GM18868 (cell line): ENCODE results near the gene PRLR.

Source experiments
- ATAC-seq: cut with Tn5 transposase; IDR thresholded peaks from one replicate; pipeline ENCODE4 v1.9.1; 2021; ENCODE audit warnings: mild to moderate bottlenecking, moderate library complexity; ENCODE audit not compliant: unreplicated experiment

PRLR gene

GRCh38 chr5:35091704-35092103 lies 138.6 kb downstream of the PRLR start:
- ATAC-seq = no peak

DNA sequence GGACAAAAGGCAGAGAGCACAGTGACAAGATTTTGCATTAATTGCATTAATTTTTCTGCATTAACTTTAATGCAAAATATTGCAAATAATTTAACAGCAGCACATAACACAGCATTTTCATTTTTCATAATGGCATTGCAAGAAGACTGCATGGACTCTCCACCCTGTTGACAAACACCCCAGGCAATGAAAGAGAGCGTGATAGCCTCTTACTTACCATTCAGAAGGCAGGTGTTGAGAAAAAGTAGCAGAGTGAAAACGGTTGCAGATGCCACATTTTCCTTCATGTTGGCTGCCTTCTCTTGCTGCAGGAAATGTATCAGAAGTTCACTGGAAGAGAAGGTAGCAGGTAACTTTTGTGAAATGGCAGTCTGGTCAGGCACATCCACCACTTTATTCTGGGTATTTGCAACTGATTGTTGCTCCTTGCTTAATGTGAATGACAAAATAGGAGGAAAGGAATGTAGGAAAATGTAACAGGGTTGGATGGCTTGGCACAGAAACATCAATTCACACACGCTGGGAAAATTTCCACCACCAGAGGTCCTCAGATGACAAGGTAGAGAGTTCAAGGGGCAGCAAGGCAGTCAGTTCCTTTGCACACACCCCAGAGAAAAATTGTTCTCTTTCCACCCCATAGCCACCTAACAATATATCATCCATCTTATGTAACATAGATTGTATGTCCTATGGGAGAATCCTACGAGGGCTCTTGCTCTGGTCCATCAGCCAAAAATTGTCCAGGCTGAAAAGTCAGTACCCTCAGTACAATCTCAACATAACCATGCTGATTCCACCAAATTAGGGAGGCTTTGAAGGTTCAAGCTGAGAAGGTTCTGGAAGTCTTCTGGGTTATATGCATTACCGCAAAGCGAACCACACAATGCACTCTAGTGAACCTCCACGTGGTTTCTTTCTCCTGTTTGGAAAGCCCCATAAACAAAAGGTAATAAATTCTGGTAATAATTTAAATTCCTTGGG lies 140.7 kb downstream of the PRLR start:
- ATAC-seq = peak; percentile 76

GRCh38 chr5:35087991-35088390 lies 142.3 kb downstream of the PRLR start:
- no peak for ATAC-seq

DNA sequence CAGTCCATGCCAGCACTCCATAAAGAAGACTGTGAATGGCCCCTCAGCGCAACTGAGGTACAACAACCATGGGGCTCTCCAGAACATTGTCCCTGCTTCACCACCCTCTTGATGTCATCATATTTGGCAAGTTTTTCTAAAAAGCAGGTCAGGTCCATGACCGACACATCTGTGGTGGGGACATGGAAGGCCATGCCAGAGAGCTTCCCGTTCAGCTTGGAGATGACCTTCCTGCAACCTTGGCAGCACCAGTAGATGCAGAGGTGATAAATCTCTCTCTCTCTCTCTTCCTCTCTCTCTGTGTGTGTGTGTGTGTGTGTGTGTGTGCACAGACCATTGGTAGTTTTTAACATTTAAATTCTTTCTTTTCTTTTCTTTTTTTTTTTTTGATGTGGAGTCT lies 147.1 kb downstream of the PRLR start:
- ATAC-seq = no peak

DNA sequence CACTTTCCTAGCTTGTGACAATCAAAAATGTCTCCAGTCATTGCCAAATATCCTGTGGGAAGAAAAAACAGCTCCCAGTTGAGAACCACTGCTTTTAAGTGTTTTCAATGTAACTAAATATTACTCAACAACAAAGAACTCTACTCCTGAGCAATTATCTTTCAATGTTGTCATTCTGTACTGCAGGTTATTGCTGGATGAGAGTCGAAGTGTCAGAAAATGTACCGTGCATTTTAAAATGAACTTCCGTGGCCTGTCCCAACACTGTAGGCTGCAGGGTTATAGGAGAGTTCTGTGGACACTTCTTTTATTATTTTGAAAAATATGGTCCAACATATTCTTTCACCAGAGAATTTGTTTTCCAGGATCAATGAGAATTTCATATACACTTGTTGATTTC lies 147.8 kb downstream of the PRLR start:
- no peak for ATAC-seq

DNA sequence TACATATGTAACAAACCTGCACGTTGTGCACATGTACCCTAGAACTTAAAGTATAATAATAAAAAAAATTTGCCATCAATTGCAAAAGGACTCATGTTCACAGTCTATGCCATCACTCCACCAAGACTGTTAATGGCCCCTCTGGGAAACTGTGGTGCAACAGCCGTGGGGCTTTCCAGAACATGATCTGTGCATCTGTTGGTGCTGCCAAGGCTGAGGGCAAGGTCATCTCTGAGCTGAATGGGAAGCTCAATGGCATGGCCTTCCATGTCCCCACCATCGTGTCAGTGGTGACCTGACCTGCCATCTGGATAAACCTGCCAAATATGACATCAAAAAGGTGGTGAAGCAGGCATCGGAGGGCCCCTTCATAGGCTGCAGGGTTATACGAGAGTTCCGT lies 149.2 kb downstream of the PRLR start:
- no peak for ATAC-seq

DNA sequence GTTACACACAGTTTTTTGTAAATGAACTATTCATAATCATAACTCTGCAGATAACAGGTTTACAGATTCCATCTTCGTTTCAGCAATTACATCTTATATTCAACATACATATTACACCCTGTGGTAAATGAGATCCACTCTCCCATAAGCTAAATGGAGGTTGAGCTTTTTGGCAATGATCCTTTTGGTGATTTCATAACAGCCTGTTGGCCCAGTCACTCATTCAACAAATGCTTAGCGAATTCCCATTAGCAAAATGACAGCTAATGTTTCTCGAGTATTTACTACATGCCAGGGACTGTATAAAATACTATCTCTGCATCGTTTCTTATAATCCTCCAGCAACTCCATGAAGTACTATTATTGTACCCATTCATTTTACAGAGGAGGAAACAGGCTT lies 157.1 kb downstream of the PRLR start:
- ATAC-seq = no peak

DNA sequence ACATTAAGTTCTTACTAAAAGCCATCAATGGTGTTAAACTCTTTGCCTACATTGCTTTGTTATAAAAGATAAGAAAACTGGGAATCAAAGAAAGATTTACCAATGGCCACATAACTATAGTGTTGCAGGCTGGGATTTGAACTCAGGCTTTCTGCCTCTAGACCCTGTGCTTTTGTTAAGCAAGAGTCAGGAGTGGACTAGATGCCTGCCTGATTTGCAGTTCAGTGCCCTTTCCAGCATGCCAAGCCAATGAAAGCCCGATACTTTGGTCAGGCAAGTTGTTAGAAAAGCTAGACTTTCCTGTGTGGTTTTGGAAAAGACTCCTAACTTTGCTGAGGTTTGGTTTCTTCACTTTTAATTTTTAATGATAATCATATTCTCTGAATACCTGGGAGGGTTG lies 161.1 kb downstream of the PRLR start:
- ATAC-seq = no peak

GRCh38 chr5:35067985-35068384 lies 162.3 kb downstream of the PRLR start:
- no peak for ATAC-seq

DNA sequence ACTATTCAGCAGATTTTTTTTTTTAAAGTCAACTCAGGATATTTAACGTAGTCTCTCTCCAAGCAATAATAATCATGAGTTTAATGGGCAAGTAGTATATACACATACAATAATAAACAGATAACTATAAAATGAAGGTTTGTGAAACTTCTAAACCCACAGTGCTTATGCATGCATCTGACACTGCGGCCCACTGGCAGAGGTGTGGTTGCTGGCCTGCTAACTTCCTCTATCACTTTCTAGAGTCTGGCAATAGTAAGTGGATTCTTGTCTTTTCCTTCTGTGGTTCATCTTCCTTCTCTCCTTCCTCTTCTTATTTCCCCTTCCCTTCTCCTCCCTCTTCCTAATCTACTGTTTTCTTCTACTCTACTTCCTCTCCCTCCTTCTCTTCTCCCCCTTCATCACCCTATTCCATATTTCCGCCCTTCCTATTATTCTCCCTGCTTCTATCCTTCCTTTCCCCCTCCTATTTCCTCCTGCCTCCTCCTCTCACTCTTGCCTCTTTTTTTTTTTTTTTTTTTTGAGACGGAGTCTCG lies 164.0 kb downstream of the PRLR start:
- ATAC-seq = peak; percentile 93

DNA sequence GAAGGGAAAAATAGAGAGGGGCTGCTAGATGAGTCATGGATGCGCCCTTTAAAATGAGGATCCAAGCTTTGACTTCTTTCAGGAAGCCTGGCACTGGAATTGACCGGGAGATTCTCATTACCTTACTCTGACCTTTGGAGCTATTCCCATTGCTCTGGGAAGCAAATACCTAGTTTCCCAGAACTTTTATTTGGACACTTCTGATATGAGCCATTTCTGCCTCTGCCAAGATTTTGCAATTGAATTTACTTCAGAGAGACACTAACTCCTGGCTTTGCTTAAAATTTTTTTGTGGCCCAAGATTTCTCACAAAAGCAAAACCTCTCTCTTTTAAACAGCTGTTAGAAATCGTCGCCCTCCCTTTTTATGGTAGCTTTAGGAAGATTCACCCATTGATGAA lies 166.9 kb downstream of the PRLR start:
- no peak for ATAC-seq

GRCh38 chr5:35061211-35061770 lies 169.0 kb downstream of the PRLR start:
- no peak for ATAC-seq

GRCh38 chr5:35060236-35060635 lies 170.1 kb downstream of the PRLR start:
- ATAC-seq = no peak

GRCh38 chr5:35059251-35059650 lies 171.0 kb downstream of the PRLR start:
- no peak for ATAC-seq

- no peak for ATAC-seq
Observed at GRCh38 chr5:35058374-35058788, 171.9 kb downstream of the PRLR start.

DNA sequence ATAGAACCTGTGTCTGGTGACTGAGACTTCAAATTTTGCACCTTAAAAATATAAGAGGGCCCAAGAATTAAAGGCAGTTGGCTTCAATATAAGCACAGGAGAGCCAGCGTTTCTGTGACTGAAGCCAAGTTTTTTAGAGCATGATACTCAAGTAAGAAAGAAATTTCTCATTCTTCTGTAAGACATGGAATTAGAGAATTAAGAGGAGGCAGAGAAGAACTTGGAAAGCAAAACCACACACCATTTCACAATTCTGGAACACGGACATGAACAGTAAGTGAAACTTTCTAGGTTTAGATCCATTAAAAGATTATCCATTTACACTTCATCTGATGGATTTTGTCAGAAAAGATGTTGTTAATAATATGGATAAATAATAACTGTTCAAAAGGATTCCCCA lies 173.6 kb downstream of the PRLR start:
- no peak for ATAC-seq

DNA sequence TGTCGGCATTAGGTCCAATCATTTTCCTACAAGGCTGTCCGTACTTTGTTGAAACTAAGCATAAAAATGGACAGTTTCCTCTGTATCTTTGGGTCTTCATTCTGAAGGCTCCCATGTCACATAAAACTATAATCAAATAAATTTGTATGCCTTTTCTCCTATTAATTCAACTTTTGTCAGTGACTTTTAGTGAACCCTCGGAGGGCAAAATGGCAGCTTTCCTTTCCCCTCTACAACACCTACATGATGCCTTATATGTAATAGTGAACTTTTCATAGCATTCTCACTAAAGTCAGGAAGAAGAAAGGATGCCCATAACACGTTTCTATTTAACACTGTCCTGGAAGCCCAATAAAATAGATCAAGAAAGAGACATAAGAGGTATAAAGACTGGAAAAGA lies 177.4 kb downstream of the PRLR start:
- no peak for ATAC-seq

GRCh38 chr5:35050541-35051126 lies 179.7 kb downstream of the PRLR start:
- ATAC-seq = no peak

DNA sequence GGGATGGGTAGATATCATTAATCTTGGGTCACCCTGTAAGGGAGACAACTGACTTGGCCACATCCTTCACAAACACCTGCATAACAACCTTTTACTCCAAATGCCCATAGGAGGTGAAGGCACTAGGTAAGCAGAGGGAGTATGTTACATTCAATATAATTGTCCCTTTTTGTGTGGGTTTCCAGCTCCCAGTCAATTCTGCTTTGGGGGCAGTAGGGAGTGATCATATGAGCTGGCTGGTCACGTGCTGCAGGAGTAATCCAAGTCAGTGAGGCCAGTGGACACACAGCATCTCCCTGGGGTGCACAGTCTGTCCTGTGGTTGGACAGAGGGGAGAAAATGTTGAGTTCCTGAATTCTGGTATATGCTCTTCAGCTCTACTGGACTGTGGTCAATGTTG lies 181.4 kb downstream of the PRLR start:
- ATAC-seq = no peak

GRCh38 chr5:35047785-35048404 lies 182.4 kb downstream of the PRLR start, which contains the start of gene AGXT2:
AGXT2 (minus strand) TSS chr5:35047949; CDS start chr5:35047892, 57 bp downstream.
- no peak for ATAC-seq

DNA sequence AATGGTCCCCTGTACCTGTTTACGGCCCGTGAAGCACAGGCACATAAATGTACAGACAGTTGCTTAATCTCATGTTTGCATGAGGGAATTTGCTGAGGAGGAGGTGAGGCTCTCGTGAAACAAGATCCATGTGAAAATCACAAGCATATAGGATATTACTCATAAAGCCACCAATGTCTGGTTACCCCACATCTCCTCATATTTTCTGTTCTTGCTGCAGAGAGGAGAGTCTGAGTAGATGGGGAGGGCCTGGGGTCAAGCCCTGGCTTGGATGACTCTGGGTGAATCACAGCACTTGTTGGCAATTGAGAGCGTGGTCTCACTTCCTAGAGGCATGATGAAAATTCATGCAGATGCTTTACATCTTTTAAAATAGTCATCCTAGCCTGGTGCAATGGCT lies 183.5 kb downstream of the PRLR start:
- no peak for ATAC-seq
